ENCODE data around the gene INSYN2A. TPM values are rescaled to one million over a fixed set of nuclear protein-coding genes. Genes with fewer than 3 reads are reported as not detected.

INSYN2A gene
- total RNA-seq, 4 donors from 2014 or later: 0.27 TPM; not detected in 3

GRCh38 chr10:127203067-127203466, 6.7 kb upstream of the INSYN2A start:
- Histone ChIP-seq H3K4me1 (no peaks in the 10 kb centered on the region), H3K27me3 (no peaks in the 10 kb centered on the region), H3K27ac (no peak overlapping the region), H3K4me3 (no peak overlapping the region), H3K9me3 (no peaks in the 10 kb centered on the region), H3K36me3 (no peaks in the 10 kb centered on the region)
- DNase-seq: no peak
- 87 to 90% methylated on average over 7 of the region's 7 CpGs for WGBS, 2 donors (ENCODE audit: low coverage in 1 of 2)
- TF ChIP-seq EP300 (IDR thresholded peaks at IDR 0.05; ENCODE audit: low read depth) (no peak), POLR2AphosphoS5 (IDR thresholded peaks at IDR 0.05) (no peak), CTCF (IDR thresholded peaks at IDR 0.05) (no peak), POLR2A (IDR thresholded peaks at IDR 0.05) (no peak)
- in situ Hi-C loops (cut with MboI; ENCODE audit: low pct_ligation_motif_present in 1 of 4, low pct_unique_long_range_greater_than_20kb in 1 of 4, low sequenced_read_pairs in 3 of 4) (no loop called here), intact Hi-C loops (cut with DNase I; ENCODE audit: low total_unique reads) (no loop called here)

GRCh38 chr10:127200646-127201045, 4.3 kb upstream of the INSYN2A start:
- H3K27me3 ChIP-seq: peaks cover 13% of the 10 kb centered on the region
- no peak overlapping the region for H3K27ac ChIP-seq
- H3K9me3 ChIP-seq: no peaks in the 10 kb centered on the region
- in situ Hi-C loops (cut with MboI; ENCODE audit: low pct_ligation_motif_present in 1 of 4, low pct_unique_long_range_greater_than_20kb in 1 of 4, low sequenced_read_pairs in 3 of 4) (no loop called here), intact Hi-C loops (cut with DNase I; ENCODE audit: low total_unique reads) (no loop called here)
- DNase-seq: no peak
- no peak for TF ChIP-seq POLR2AphosphoS5 (IDR thresholded peaks at IDR 0.05)
- TF ChIP-seq CTCF (IDR thresholded peaks at IDR 0.05): no peak
- no peak for TF ChIP-seq POLR2A (IDR thresholded peaks at IDR 0.05)
- no peak for TF ChIP-seq EP300 (IDR thresholded peaks at IDR 0.05; ENCODE audit: low read depth)
- no peaks in the 10 kb centered on the region for H3K36me3 ChIP-seq
- no peak overlapping the region for H3K4me3 ChIP-seq
- WGBS, 2 donors (ENCODE audit: low coverage in 1 of 2): 80 to 89% methylated on average over 1 to 8 of the region's 8 CpGs
- H3K4me1 ChIP-seq: peaks cover 0 to 7% (median 3%) of the 10 kb centered on the region in 4 donors

GRCh38 chr10:127198721-127199120, 2.3 kb upstream of the INSYN2A start:
- no peak for DNase-seq
- peaks cover 0 to 15% (median 14%) of the 10 kb centered on the region in 4 donors for H3K4me1 ChIP-seq
- intact Hi-C loops (cut with DNase I; ENCODE audit: low total_unique reads) (no loop called here), in situ Hi-C loops (cut with MboI; ENCODE audit: low pct_ligation_motif_present in 1 of 4, low pct_unique_long_range_greater_than_20kb in 1 of 4, low sequenced_read_pairs in 3 of 4) (no loop called here)
- H3K9me3 ChIP-seq: no peaks in the 10 kb centered on the region
- WGBS, 2 donors (ENCODE audit: low coverage in 1 of 2): 85 to 86% methylated on average over 2 of the region's 2 CpGs
- H3K4me3 ChIP-seq: no peak overlapping the region
- H3K27me3 ChIP-seq: peaks cover 32% of the 10 kb centered on the region
- TF ChIP-seq CTCF (IDR thresholded peaks at IDR 0.05): no peak
- no peak for TF ChIP-seq EP300 (IDR thresholded peaks at IDR 0.05; ENCODE audit: low read depth)
- TF ChIP-seq POLR2AphosphoS5 (IDR thresholded peaks at IDR 0.05): no peak
- TF ChIP-seq POLR2A (IDR thresholded peaks at IDR 0.05): no peak
- H3K27ac ChIP-seq: no peak overlapping the region
- H3K36me3 ChIP-seq: no peaks in the 10 kb centered on the region

- Histone ChIP-seq H3K4me3 (no peak overlapping the region), H3K9me3 (no peaks in the 10 kb centered on the region), H3K4me1 (peaks cover 0 to 15% (median 14%) of the 10 kb centered on the region in 4 donors), H3K36me3 (no peaks in the 10 kb centered on the region), H3K27me3 (peaks cover 36% of the 10 kb centered on the region), H3K27ac (no peak overlapping the region)
- TF ChIP-seq POLR2AphosphoS5 (IDR thresholded peaks at IDR 0.05) (no peak), EP300 (IDR thresholded peaks at IDR 0.05; ENCODE audit: low read depth) (no peak), POLR2A (IDR thresholded peaks at IDR 0.05) (no peak), CTCF (IDR thresholded peaks at IDR 0.05) (no peak)
- intact Hi-C loops (cut with DNase I; ENCODE audit: low total_unique reads): no loop called here
- 74 to 81% methylated on average over 5 of the region's 5 CpGs for WGBS, 2 donors (ENCODE audit: low coverage in 1 of 2)
- in situ Hi-C loops (cut with MboI; ENCODE audit: low pct_ligation_motif_present in 1 of 4, low pct_unique_long_range_greater_than_20kb in 1 of 4, low sequenced_read_pairs in 3 of 4): no loop called here
- no peak for DNase-seq
These were observed 1.9 kb upstream of the INSYN2A start for GRCh38 chr10:127198307-127198706.
